ENCODE data around the gene SYT17.

The SYT17 gene

DNA sequence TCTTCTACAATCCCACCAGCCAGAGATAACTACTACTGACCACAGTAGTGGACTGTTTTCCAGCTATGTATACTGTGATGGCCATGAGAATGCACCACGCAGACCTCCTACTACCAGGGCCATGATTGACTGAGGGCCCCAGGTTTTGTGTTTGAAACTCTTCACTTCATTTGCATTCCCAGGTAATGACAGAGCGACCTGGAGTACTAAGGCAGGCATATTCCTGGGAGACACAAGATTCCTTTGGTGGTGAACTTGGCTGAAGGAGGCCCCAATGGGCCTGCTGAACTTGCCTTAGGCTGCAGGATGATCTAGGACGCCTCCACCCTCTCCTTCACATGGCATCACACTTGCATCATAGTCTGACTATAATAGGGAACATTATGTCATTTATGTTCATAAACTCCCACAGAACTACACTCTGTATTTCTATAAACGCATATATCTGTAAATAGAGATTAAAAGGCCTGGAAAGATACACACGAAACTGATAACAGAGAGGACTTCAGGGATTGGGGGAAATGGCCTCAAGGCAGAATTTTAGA is 147.9 kb downstream of the SYT17 start:
- no peak for DNase-seq
- no peak overlapping the region for H4K91ac ChIP-seq (ENCODE audit: low read depth, low read length)
- no peak overlapping the region for H3K27ac ChIP-seq (ENCODE audit: low read depth, low read length)
- no peak overlapping the region for H4K8ac ChIP-seq (ENCODE audit: low read depth, low read length)
- H3K4me2 ChIP-seq (ENCODE audit: low read length) = no peak overlapping the region
- H3K79me1 ChIP-seq (ENCODE audit: low read length) = no peaks in the 10 kb centered on the region
- no peak overlapping the region for H3K23ac ChIP-seq (ENCODE audit: low read length)
- no peaks in the 10 kb centered on the region for H3K4me1 ChIP-seq (ENCODE audit: control insufficient read depth in 1 of 2, insufficient read depth in 2 of 2, low read length in 2 of 2)
- no peaks in the 10 kb centered on the region for H3K79me2 ChIP-seq (ENCODE audit: control insufficient read depth, insufficient read depth, low read length, poor library complexity)
- no peak overlapping the region for H2BK120ac ChIP-seq (ENCODE audit: insufficient read depth, low read length, poor library complexity)
- H3K18ac ChIP-seq (ENCODE audit: low read length) = no peak overlapping the region
- no CpG with 5 or more reads among the region's 5 CpGs for WGBS (ENCODE audit: extremely low coverage, insufficient coverage, insufficient read length)
- H3K27me3 ChIP-seq (ENCODE audit: insufficient read depth, low read length) = no peaks in the 10 kb centered on the region
- no peak overlapping the region for H2BK5ac ChIP-seq (ENCODE audit: low read depth, low read length, poor library complexity)
- no peak overlapping the region for H3K4ac ChIP-seq (ENCODE audit: low read depth, low read length)
- H3K36me3 ChIP-seq (ENCODE audit: control insufficient read depth in 1 of 2, insufficient read depth in 2 of 2, low read length in 2 of 2) = no peaks in the 10 kb centered on the region
- H3K14ac ChIP-seq (ENCODE audit: low read length) = no peak overlapping the region
- no peak overlapping the region for H3K4me3 ChIP-seq (ENCODE audit: low read depth, low read length)
- no peak overlapping the region for H2AFZ ChIP-seq (ENCODE audit: insufficient read depth, low read length, poor library complexity)
- H2BK12ac ChIP-seq (ENCODE audit: low read length) = no peak overlapping the region
- H3K9ac ChIP-seq (ENCODE audit: low read length) = no peak overlapping the region
- no peak overlapping the region for H2AK5ac ChIP-seq (ENCODE audit: low read length)
- H4K12ac ChIP-seq (ENCODE audit: low read depth, low read length) = no peak overlapping the region
- no peaks in the 10 kb centered on the region for H3K9me3 ChIP-seq (ENCODE audit: insufficient read depth, low read depth, low read length)

DNA sequence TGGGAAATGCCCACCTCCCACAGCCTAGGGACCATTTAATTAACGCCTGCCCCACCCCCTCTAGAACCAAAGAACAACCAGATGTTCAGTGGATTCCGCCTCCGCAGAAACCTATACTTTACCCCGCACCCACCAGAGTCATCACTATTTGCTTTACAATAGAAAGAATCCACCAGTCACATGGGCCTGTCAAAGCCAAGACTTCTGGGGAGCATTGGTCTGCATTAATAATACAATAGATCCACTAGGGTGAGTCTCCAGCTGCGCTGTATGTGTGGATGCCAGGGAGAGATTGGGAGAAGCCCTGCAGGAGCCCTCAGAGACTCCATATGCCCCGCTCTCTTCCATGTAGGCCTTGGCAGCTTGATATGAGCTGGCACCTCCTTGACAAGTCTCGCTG is 148.8 kb downstream of the SYT17 start:
- H2BK120ac ChIP-seq (ENCODE audit: insufficient read depth, low read length, poor library complexity) = no peak overlapping the region
- H3K23ac ChIP-seq (ENCODE audit: low read length) = no peak overlapping the region
- H3K36me3 ChIP-seq (ENCODE audit: control insufficient read depth in 1 of 2, insufficient read depth in 2 of 2, low read length in 2 of 2) = no peaks in the 10 kb centered on the region
- no peak overlapping the region for H3K9ac ChIP-seq (ENCODE audit: low read length)
- H3K4me1 ChIP-seq (ENCODE audit: control insufficient read depth in 1 of 2, insufficient read depth in 2 of 2, low read length in 2 of 2) = no peaks in the 10 kb centered on the region
- no peaks in the 10 kb centered on the region for H3K9me3 ChIP-seq (ENCODE audit: insufficient read depth, low read depth, low read length)
- H3K4ac ChIP-seq (ENCODE audit: low read depth, low read length) = no peak overlapping the region
- no peak overlapping the region for H3K4me2 ChIP-seq (ENCODE audit: low read length)
- no peak overlapping the region for H2AFZ ChIP-seq (ENCODE audit: insufficient read depth, low read length, poor library complexity)
- no peak overlapping the region for H2BK5ac ChIP-seq (ENCODE audit: low read depth, low read length, poor library complexity)
- DNase-seq = no peak
- no peak overlapping the region for H4K12ac ChIP-seq (ENCODE audit: low read depth, low read length)
- no peak overlapping the region for H2AK5ac ChIP-seq (ENCODE audit: low read length)
- H3K14ac ChIP-seq (ENCODE audit: low read length) = no peak overlapping the region
- H4K91ac ChIP-seq (ENCODE audit: low read depth, low read length) = no peak overlapping the region
- H2BK12ac ChIP-seq (ENCODE audit: low read length) = no peak overlapping the region
- no peak overlapping the region for H3K4me3 ChIP-seq (ENCODE audit: low read depth, low read length)
- no peak overlapping the region for H3K27ac ChIP-seq (ENCODE audit: low read depth, low read length)
- no peak overlapping the region for H3K18ac ChIP-seq (ENCODE audit: low read length)
- WGBS (ENCODE audit: extremely low coverage, insufficient coverage, insufficient read length) = no CpG with 5 or more reads among the region's 7 CpGs
- no peaks in the 10 kb centered on the region for H3K27me3 ChIP-seq (ENCODE audit: insufficient read depth, low read length)
- no peaks in the 10 kb centered on the region for H3K79me2 ChIP-seq (ENCODE audit: control insufficient read depth, insufficient read depth, low read length, poor library complexity)
- no peaks in the 10 kb centered on the region for H3K79me1 ChIP-seq (ENCODE audit: low read length)
- H4K8ac ChIP-seq (ENCODE audit: low read depth, low read length) = no peak overlapping the region

Data from trophoblast cell (in vitro differentiated cells and primary cell).